Measurements from ENCODE around the gene MAPK6.
A peak's percentile ranks its signal among the peaks of the same experiment; 100 is the strongest.
"Not testable (repeated sequence)": the region's sequence is repeated elsewhere in the genome, so short reads cannot be mapped to it uniquely, and the experiment has no call there.

Gene MAPK6

GRCh38 chr15:52080706-52081392, 61.8 kb downstream of the MAPK6 start:
- no peak for DNase-seq (ENCODE audit: low spot score)

GRCh38 chr15:52082197-52083036, 63.4 kb downstream of the MAPK6 start:
- no peak for DNase-seq (ENCODE audit: low spot score)

GRCh38 chr15:52083037-52083359, 64.0 kb downstream of the MAPK6 start:
- not testable (repeated sequence) for DNase-seq (ENCODE audit: low spot score)

GRCh38 chr15:52083603-52084002, 64.6 kb downstream of the MAPK6 start:
- DNase-seq (ENCODE audit: low spot score), result no peak

- no peak for DNase-seq (ENCODE audit: low spot score)
These were observed 66.3 kb downstream of the MAPK6 start for GRCh38 chr15:52085299-52085698.

GRCh38 chr15:52086011-52086786, 67.2 kb downstream of the MAPK6 start:
- DNase-seq (ENCODE audit: low spot score), result no peak

GRCh38 chr15:52090193-52090592, 71.2 kb downstream of the MAPK6 start:
- no peak for DNase-seq (ENCODE audit: low spot score)

GRCh38 chr15:52093167-52093538, 74.1 kb downstream of the MAPK6 start:
- no peak for DNase-seq (ENCODE audit: low spot score)

- DNase-seq (ENCODE audit: low spot score), result no peak
These were observed 74.8 kb downstream of the MAPK6 start for GRCh38 chr15:52093539-52094510.

GRCh38 chr15:52094811-52095584, 76.0 kb downstream of the MAPK6 start:
- DNase-seq (ENCODE audit: low spot score), result no peak

- DNase-seq (ENCODE audit: low spot score), result no peak
These were observed 76.7 kb downstream of the MAPK6 start for GRCh38 chr15:52095597-52096262.

GRCh38 chr15:52096536-52096935, 77.5 kb downstream of the MAPK6 start:
- DNase-seq (ENCODE audit: low spot score), result not testable (repeated sequence)

- no peak for DNase-seq (ENCODE audit: low spot score)
These were observed 78.2 kb downstream of the MAPK6 start for GRCh38 chr15:52097180-52097579.

- no peak for DNase-seq (ENCODE audit: low spot score)
These were observed 79.3 kb downstream of the MAPK6 start for GRCh38 chr15:52098323-52098722.

GRCh38 chr15:52099651-52100272, 80.7 kb downstream of the MAPK6 start:
- DNase-seq (ENCODE audit: low spot score), result no peak

- peak; percentile 15 for DNase-seq (ENCODE audit: low spot score)
These were observed 81.9 kb downstream of the MAPK6 start for GRCh38 chr15:52100807-52101442.

- DNase-seq (ENCODE audit: low spot score), result no peak
These were observed 82.7 kb downstream of the MAPK6 start for GRCh38 chr15:52101542-52102323.

GRCh38 chr15:52102463-52102862, 83.4 kb downstream of the MAPK6 start:
- no peak for DNase-seq (ENCODE audit: low spot score)
